ENCODE results near the gene PLXDC1. TPM values are rescaled to one million over a fixed set of nuclear protein-coding genes. Genes with fewer than 3 reads are reported as not detected.

Gene PLXDC1
- total RNA-seq, 1 experiment from 2014 or later = not detected

- no peaks in the 10 kb centered on the region for H3K36me3 ChIP-seq (ENCODE audit: insufficient read depth, low read length)
- no peak overlapping the region for H2AFZ ChIP-seq (ENCODE audit: low read length)
- H4K20me1 ChIP-seq (ENCODE audit: insufficient read depth, low read depth, low read length) = no peaks in the 10 kb centered on the region
- H3K9ac ChIP-seq (ENCODE audit: low read length) = no peak overlapping the region
- H3K4me1 ChIP-seq (ENCODE audit: low read length) = no peaks in the 10 kb centered on the region
- no peaks in the 10 kb centered on the region for H3K9me2 ChIP-seq (replicated peaks; ENCODE audit: insufficient read depth, low read length)
- H3K27ac ChIP-seq (ENCODE audit: low read length) = no peak overlapping the region
- H3K9me3 ChIP-seq (ENCODE audit: low read length) = no peaks in the 10 kb centered on the region
- no peaks in the 10 kb centered on the region for H3K27me3 ChIP-seq (ENCODE audit: low read length)
- H3K4me3 ChIP-seq (ENCODE audit: low read length) = no peak overlapping the region
- no peaks in the 10 kb centered on the region for H3K79me2 ChIP-seq (ENCODE audit: low read length)
- peak; percentile 37 for DNase-seq
- no peak overlapping the region for H3K4me2 ChIP-seq (ENCODE audit: low read depth, low read length, poor library complexity, severe bottlenecking)
Measured at GRCh38 chr17:39018267-39019134, 132.9 kb downstream of the PLXDC1 start.

- no peak overlapping the region for H3K4me3 ChIP-seq (ENCODE audit: low read length)
- DNase-seq = peak; percentile 7
- H3K36me3 ChIP-seq (ENCODE audit: insufficient read depth, low read length) = no peaks in the 10 kb centered on the region
- H3K4me2 ChIP-seq (ENCODE audit: low read depth, low read length, poor library complexity, severe bottlenecking) = no peak overlapping the region
- H3K79me2 ChIP-seq (ENCODE audit: low read length) = no peaks in the 10 kb centered on the region
- H3K27ac ChIP-seq (ENCODE audit: low read length) = no peak overlapping the region
- H3K27me3 ChIP-seq (ENCODE audit: low read length) = no peaks in the 10 kb centered on the region
- H4K20me1 ChIP-seq (ENCODE audit: insufficient read depth, low read depth, low read length) = no peaks in the 10 kb centered on the region
- no peaks in the 10 kb centered on the region for H3K9me3 ChIP-seq (ENCODE audit: low read length)
- no peak overlapping the region for H3K9ac ChIP-seq (ENCODE audit: low read length)
- no peaks in the 10 kb centered on the region for H3K4me1 ChIP-seq (ENCODE audit: low read length)
- no peak overlapping the region for H2AFZ ChIP-seq (ENCODE audit: low read length)
- no peaks in the 10 kb centered on the region for H3K9me2 ChIP-seq (replicated peaks; ENCODE audit: insufficient read depth, low read length)
Measured at GRCh38 chr17:39016193-39017153, 135.0 kb downstream of the PLXDC1 start.

- no peak overlapping the region for H3K4me2 ChIP-seq (ENCODE audit: low read depth, low read length, poor library complexity, severe bottlenecking)
- no peak overlapping the region for H3K27ac ChIP-seq (ENCODE audit: low read length)
- H2AFZ ChIP-seq (ENCODE audit: low read length) = no peak overlapping the region
Measured at GRCh38 chr17:39015546-39015935, 135.9 kb downstream of the PLXDC1 start.

GRCh38 chr17:39014795-39015545 lies 136.5 kb downstream of the PLXDC1 start:
- Histone ChIP-seq H3K27ac (ENCODE audit: low read length) (no peak overlapping the region), H3K79me2 (ENCODE audit: low read length) (no peaks in the 10 kb centered on the region), H3K27me3 (ENCODE audit: low read length) (no peaks in the 10 kb centered on the region), H3K4me1 (ENCODE audit: low read length) (no peaks in the 10 kb centered on the region), H3K36me3 (ENCODE audit: insufficient read depth, low read length) (no peaks in the 10 kb centered on the region), H3K9me3 (ENCODE audit: low read length) (no peaks in the 10 kb centered on the region), H4K20me1 (ENCODE audit: insufficient read depth, low read depth, low read length) (no peaks in the 10 kb centered on the region), H3K4me2 (ENCODE audit: low read depth, low read length, poor library complexity, severe bottlenecking) (no peak overlapping the region), H3K4me3 (ENCODE audit: low read length) (no peak overlapping the region), H2AFZ (ENCODE audit: low read length) (no peak overlapping the region), H3K9me2 (replicated peaks; ENCODE audit: insufficient read depth, low read length) (no peaks in the 10 kb centered on the region), H3K9ac (ENCODE audit: low read length) (no peak overlapping the region)
- no peak for DNase-seq

More at GRCh38 chr17:39015546-39015935, 135.9 kb downstream of the PLXDC1 start:
- no peak for DNase-seq
- Histone ChIP-seq H3K9me3 (ENCODE audit: low read length) (no peaks in the 10 kb centered on the region), H3K36me3 (ENCODE audit: insufficient read depth, low read length) (no peaks in the 10 kb centered on the region), H4K20me1 (ENCODE audit: insufficient read depth, low read depth, low read length) (no peaks in the 10 kb centered on the region), H3K27me3 (ENCODE audit: low read length) (no peaks in the 10 kb centered on the region), H3K79me2 (ENCODE audit: low read length) (no peaks in the 10 kb centered on the region), H3K9ac (ENCODE audit: low read length) (no peak overlapping the region), H3K4me1 (ENCODE audit: low read length) (no peaks in the 10 kb centered on the region), H3K9me2 (replicated peaks; ENCODE audit: insufficient read depth, low read length) (no peaks in the 10 kb centered on the region), H3K4me3 (ENCODE audit: low read length) (no peak overlapping the region)

GRCh38 chr17:39014044-39014794 lies 137.2 kb downstream of the PLXDC1 start:
- H3K9ac ChIP-seq (ENCODE audit: low read length) = no peak overlapping the region
- H3K4me2 ChIP-seq (ENCODE audit: low read depth, low read length, poor library complexity, severe bottlenecking) = no peak overlapping the region
- H4K20me1 ChIP-seq (ENCODE audit: insufficient read depth, low read depth, low read length) = no peaks in the 10 kb centered on the region
- H2AFZ ChIP-seq (ENCODE audit: low read length) = no peak overlapping the region
- no peaks in the 10 kb centered on the region for H3K4me1 ChIP-seq (ENCODE audit: low read length)
- H3K79me2 ChIP-seq (ENCODE audit: low read length) = no peaks in the 10 kb centered on the region
- H3K4me3 ChIP-seq (ENCODE audit: low read length) = no peak overlapping the region
- no peaks in the 10 kb centered on the region for H3K9me2 ChIP-seq (replicated peaks; ENCODE audit: insufficient read depth, low read length)
- no peaks in the 10 kb centered on the region for H3K36me3 ChIP-seq (ENCODE audit: insufficient read depth, low read length)
- H3K27ac ChIP-seq (ENCODE audit: low read length) = no peak overlapping the region
- peak; percentile 26 for DNase-seq
- H3K27me3 ChIP-seq (ENCODE audit: low read length) = no peaks in the 10 kb centered on the region
- no peaks in the 10 kb centered on the region for H3K9me3 ChIP-seq (ENCODE audit: low read length)

Small RNA genes lying within 50 kb of the gene (small RNA-seq; reads per million reads assigned to genes)
- gene AC091178.1 = not detected

Other genes with a start within 250 kb of the PLXDC1 start
- gene FBXO47, start 184.2 kb downstream of the PLXDC1 start, total RNA-seq (2014; rRNA removed; shearing (Covaris generic); ENCODE audit: low replicate concordance) = not detected in 2 replicates
- not detected in 2 replicates for gene ARL5C, start 14.5 kb upstream of the PLXDC1 start, total RNA-seq (2014; rRNA removed; shearing (Covaris generic); ENCODE audit: low replicate concordance)
- gene CACNB1, start 46.0 kb upstream of the PLXDC1 start, total RNA-seq (2014; rRNA removed; shearing (Covaris generic); ENCODE audit: low replicate concordance) = 9.1 and 13.6 TPM in 2 replicates
- gene RPL19, start 48.6 kb upstream of the PLXDC1 start, total RNA-seq (2014; rRNA removed; shearing (Covaris generic); ENCODE audit: low replicate concordance) = 2,922 and 4,663 TPM in 2 replicates
- gene STAC2, start 74.3 kb upstream of the PLXDC1 start, total RNA-seq (2014; rRNA removed; shearing (Covaris generic); ENCODE audit: low replicate concordance) = not detected in 2 replicates
- 14.3 and 27.0 TPM in 2 replicates for gene FBXL20, start 250.0 kb upstream of the PLXDC1 start, total RNA-seq (2014; rRNA removed; shearing (Covaris generic); ENCODE audit: low replicate concordance)

All from Karpas-422 (cell line).